Activated T-cell treated with anti-CD3 and anti-CD28 coated beads for 24 hours (primary cell): ENCODE data around the gene ZSWIM4.
"Not testable (repeated sequence)": the region's sequence is repeated elsewhere in the genome, so short reads cannot be mapped to it uniquely, and the experiment has no call there.

Experiments
- DNase-seq: peaks from one replicate; pipeline ENCODE4 v3.0.0-alpha.2; 2020; ENCODE audit warnings: low read depth

The ZSWIM4 gene

DNA sequence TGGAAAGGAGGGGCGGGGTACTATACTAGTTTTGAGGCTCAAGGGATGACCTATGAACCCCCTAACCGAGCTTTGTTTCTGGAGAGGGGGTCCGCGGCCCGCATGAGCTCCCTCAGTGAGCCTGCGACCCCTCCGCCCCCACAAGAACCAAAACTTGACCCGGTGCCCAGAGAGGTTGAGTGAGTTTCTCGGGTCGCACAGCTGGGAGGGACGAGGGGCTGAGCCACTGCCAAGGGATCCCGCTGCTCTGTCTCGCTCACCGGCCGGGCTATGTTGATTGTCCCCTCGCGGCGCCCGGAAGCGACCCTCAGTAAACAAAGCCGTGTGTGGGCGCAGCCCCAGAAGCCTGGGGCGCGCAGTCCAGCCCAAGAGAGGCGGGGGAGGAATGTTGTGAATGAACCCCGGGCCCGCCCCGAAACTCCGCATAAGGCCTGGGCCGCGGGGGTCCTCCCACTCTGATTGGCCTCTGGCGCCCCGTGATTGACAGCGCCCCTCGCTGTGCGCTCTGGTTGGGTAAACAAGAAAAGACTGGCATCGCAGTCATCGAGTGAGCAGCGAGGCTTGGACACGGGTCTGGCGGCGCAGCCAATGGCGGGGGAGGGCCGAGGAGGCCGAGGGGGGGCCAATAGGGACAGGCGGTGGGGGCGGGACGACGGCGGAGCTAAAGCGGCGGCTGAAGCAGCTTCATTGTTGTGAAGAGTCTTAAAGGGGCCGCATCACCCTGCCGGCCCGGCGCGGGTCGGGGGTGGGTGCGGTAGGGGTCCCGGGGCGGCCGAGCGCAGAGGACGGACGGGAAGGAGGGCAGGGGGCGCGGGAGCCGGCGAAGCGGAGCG lies at the start of gene ZSWIM4:
Gene ZSWIM4, plus strand, starts transcription at position 687 of the 833 bp plus-strand sequence. CDS start 206 bp downstream, outside the sequence.
- peak; percentile 93 for DNase-seq

- no peak for DNase-seq
Observed at GRCh38 chr19:13747098-13747453, 48.2 kb upstream of the ZSWIM4 start.

- DNase-seq = no peak
Observed at GRCh38 chr19:13748169-13748828, 46.9 kb upstream of the ZSWIM4 start.

DNA sequence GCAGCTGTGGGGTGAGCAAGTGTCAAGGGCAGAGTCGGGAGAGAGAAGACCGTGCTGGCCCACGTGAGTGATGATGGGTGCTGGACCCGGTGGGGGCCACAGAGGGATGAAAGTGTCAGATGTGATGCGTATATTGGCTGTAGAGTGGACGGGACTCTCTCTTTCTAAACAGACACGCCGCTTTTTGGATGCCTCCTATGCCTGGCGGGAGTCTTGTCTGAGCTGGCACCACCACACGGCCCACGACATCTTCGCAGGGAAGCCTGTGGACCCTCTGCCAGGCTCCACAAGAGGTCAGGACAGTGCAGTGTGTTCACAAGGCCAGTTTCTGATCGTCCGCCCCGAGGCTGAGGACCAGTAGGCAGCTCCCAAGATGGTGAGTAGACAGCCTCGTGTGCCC lies 43.8 kb upstream of the ZSWIM4 start:
- DNase-seq = no peak

- DNase-seq = not testable (repeated sequence)
Observed at GRCh38 chr19:13753622-13754021, 41.6 kb upstream of the ZSWIM4 start.

DNA sequence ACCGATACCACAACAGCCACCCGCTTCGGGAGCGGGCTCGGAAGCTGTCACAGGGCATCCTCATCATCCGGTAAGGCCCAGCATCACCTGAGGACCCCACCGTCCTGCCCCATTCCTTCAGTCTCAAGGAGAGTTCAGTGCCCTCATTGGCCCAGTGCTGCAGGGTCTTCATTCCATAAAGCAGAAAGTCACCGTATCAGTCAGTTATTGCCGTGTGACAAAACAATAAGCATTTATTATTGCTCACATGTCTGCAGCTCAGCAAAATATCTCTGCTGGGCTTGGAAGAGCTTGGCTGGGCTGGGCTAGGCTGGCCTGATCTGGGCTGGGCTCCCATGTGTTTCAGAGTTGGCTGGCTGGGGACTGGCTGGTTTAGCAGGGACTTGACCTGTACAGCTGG lies 39.0 kb upstream of the ZSWIM4 start:
- DNase-seq = no peak

- DNase-seq = no peak
Observed at GRCh38 chr19:13757805-13758772, 37.2 kb upstream of the ZSWIM4 start.

GRCh38 chr19:13758795-13759194 lies 36.4 kb upstream of the ZSWIM4 start:
- no peak for DNase-seq

DNA sequence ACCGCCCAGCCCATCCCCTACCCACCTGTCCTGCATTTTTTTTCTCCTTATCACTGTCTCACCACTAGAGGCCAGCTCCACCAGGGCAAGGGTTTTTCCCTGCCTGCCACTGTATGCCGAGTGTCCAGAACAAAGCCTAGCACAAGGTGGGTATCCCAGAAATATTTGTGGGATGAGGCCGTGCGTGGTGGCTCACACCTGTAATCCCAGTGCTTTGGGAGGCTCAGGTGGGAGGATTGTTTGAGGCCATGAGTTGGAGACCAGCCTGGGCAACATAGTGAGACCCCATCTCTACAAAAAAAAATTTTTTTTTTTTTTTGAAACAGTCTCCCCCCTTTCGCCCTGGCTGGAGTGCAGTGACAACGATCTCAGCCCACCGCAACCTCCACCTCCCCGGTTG lies 33.8 kb upstream of the ZSWIM4 start:
- DNase-seq = no peak

GRCh38 chr19:13762635-13763235 lies 32.5 kb upstream of the ZSWIM4 start:
- no peak for DNase-seq

- no peak for DNase-seq
Observed at GRCh38 chr19:13763265-13763664, 32.0 kb upstream of the ZSWIM4 start.

GRCh38 chr19:13764101-13764807 lies 31.0 kb upstream of the ZSWIM4 start, which contains the start of gene MRI1:
Gene MRI1 (plus strand): TSS chr19:13764522. CDS start chr19:13764589, 67 bp downstream.
- peak; percentile 58 for DNase-seq

GRCh38 chr19:13764821-13765394 lies 30.3 kb upstream of the ZSWIM4 start:
- DNase-seq = no peak

- DNase-seq = no peak
Observed at GRCh38 chr19:13765395-13766094, 29.7 kb upstream of the ZSWIM4 start.

DNA sequence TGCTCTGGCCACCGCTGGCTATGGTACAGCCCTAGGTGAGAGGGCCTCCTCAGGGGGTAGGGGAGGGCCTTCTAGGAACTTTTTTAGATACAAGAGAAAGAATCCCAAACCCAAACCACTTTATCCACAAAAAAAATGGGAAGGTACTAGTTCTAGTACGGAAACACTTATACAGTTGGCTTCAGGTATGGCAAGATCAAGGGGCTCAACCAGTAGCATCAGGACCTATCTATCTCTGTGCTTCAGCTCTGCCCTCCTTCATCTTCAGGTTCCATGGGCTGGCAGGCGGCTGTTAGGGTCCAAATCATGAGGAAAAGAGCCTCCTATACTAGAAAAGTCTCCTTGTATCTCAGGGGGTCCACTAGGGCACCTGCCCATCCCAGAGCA lies 29.2 kb upstream of the ZSWIM4 start:
- no peak for DNase-seq

GRCh38 chr19:13768510-13768909 lies 26.7 kb upstream of the ZSWIM4 start:
- DNase-seq = no peak

- DNase-seq = no peak
Observed at GRCh38 chr19:13770013-13770635, 25.1 kb upstream of the ZSWIM4 start.

DNA sequence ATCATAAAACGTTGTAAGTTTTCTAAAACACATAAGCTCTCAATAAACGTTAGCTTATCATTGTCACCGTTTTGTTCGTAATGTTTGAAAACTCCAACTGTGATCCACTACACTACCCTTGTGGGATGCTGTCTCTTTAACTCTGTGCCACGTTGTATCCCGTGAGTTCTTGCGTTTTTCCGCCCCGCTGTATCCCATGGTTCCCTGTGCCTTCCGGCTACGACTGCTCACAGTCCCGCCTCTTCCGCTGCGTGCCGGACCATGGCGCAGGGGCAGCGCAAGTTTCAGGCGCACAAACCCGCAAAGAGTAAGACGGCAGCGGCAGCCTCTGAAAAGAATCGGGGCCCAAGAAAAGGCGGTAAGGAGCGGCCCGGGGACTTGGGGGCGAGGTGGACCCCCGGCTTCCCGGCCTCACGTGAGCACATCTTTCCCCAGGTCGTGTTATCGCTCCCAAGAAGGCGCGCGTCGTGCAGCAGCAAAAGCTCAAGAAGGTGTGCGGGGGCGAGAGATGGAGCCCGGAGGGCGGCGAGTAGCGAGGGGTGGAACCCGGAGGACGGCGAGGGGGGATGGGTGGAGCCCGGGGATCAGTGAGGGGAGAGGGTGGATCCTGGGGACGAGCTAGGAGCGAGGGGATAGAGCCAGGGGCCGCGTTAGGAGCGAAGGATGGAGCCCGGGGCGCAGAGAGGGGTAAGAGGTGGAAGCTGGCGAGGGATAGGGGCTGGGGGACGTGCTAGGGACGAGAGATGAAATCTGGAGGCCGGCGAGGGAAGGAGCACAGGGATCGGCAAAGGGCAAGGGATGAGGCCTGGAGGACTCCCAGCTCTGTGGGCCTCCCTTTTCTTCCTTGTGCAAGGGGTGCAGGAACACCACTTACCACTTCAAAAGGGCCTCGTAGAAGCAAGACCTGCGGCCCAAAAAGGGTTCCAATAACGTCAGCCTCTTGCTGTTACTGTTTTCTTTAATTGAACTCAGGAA lies 20.7 kb upstream of the ZSWIM4 start, which contains the start of gene C19orf53:
Gene C19orf53, plus strand, starts transcription at position 240 of the 975 bp plus-strand sequence. Its CDS starts 22 bp downstream, at position 262.
- peak; percentile 82 for DNase-seq
